GM12892 (cell line): Measurements from ENCODE around the gene B3GALNT2.
"Not testable (repeated sequence)": the region's sequence is repeated elsewhere in the genome, so short reads cannot be mapped to it uniquely, and the experiment has no call there.

Experiments used
- DNase-seq: peaks from one replicate; pipeline ENCODE4 v3.0.0; 2011; ENCODE audit not compliant: insufficient read length
- FAIRE-seq: peaks from 2 replicates; lab custom pipeline; 2011; peaks lifted over from hg19 to GRCh38; lab: Jason Lieb, UNC
- POLR2A ChIP-seq: IDR thresholded peaks from 2 replicates; pipeline ENCODE4 v1.6.1; 2011; ENCODE audit warnings: low read depth, low read length, control low read depth
- POLR2AphosphoS5 ChIP-seq: IDR thresholded peaks from 2 replicates; pipeline ENCODE4 v1.6.1; 2011; ENCODE audit warnings: low read depth, low read length, control low read depth
- TAF1 ChIP-seq: IDR thresholded peaks from 2 replicates; pipeline ENCODE4 v1.6.1; 2011; ENCODE audit warnings: low read depth, mild to moderate bottlenecking, control low read depth, low read length, borderline replicate concordance

B3GALNT2 gene

DNA sequence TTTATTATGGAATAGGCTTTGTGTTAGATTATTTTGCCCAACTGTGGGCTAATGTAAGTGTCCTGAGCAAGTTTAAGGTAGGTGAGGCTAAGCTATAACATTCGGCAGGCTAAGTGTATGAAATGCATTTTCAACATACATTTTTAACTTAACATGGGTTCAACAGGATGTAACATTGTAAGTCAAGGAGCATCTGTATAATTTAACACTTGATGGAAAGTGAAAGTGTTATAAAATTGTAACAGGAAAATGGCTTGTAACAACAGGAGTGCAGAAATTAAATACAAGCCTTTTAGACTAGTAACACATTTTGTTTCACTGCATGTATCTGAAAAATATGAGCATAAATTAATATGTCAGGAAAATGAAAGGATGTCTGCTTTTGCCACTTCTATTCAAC, 42.3 kb downstream of the B3GALNT2 start:
- DNase-seq (no peak), FAIRE-seq (peak; percentile 83)
- TF ChIP-seq POLR2A (no peak), TAF1 (no peak), POLR2AphosphoS5 (no peak)

GRCh38 chr1:235460770-235461169, 43.5 kb downstream of the B3GALNT2 start:
- TF ChIP-seq POLR2AphosphoS5: no peak
- no peak for TF ChIP-seq POLR2A
- TF ChIP-seq TAF1: no peak
- DNase-seq (no peak), FAIRE-seq (no peak)

- not testable (repeated sequence) for FAIRE-seq, DNase-seq
Observed at GRCh38 chr1:235457856-235458255, 46.4 kb downstream of the B3GALNT2 start.

GRCh38 chr1:235455823-235456222, 48.4 kb downstream of the B3GALNT2 start:
- DNase-seq (no peak), FAIRE-seq (no peak)
- no peak for TF ChIP-seq POLR2AphosphoS5

DNA sequence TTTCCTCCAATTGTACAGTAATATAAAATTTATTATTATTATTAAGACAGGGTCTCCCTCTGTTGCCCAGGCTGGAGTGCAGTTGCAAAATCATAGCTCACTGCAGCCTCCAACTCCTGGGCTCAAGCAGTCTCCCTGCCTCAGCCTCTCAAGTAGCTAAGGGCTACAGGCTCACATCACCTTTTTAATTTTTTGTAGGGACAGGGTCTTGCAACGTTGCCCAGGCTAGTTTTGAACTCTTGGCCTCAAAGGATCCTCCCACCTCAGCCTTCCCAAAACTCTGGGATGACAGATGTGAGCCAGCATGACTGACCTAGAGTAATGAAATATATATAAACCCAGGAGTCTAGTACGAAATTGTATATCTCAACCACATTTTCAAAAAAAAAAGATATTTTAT, 49.2 kb downstream of the B3GALNT2 start:
- no peak for FAIRE-seq
- TF ChIP-seq POLR2AphosphoS5: no peak
- TF ChIP-seq POLR2A: no peak
- TF ChIP-seq TAF1: no peak

DNA sequence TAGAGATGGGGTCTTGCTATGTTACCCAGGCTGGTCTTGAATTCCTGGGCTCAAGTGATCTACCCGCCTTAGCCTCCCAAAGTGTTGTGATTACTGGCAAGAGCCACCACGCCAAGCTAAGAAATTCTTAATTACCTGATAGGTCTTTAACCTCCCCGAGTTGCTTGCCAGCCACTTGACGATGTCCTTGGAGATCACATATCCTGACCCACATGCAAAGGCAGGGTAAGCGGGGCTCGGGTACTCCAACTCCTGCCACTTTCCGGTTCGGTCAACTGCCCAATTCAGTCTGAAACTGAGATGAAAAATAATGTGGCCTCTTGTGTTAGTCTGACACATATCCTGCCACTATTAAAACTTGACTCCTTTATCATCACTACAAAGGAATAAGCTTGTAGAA, 50.2 kb downstream of the B3GALNT2 start:
- TF ChIP-seq TAF1: no peak
- no peak for TF ChIP-seq POLR2A
- no peak for TF ChIP-seq POLR2AphosphoS5
- FAIRE-seq: no peak
- no peak for DNase-seq

More for the DNA sequence above, 49.2 kb downstream of the B3GALNT2 start:
- no peak for DNase-seq

DNA sequence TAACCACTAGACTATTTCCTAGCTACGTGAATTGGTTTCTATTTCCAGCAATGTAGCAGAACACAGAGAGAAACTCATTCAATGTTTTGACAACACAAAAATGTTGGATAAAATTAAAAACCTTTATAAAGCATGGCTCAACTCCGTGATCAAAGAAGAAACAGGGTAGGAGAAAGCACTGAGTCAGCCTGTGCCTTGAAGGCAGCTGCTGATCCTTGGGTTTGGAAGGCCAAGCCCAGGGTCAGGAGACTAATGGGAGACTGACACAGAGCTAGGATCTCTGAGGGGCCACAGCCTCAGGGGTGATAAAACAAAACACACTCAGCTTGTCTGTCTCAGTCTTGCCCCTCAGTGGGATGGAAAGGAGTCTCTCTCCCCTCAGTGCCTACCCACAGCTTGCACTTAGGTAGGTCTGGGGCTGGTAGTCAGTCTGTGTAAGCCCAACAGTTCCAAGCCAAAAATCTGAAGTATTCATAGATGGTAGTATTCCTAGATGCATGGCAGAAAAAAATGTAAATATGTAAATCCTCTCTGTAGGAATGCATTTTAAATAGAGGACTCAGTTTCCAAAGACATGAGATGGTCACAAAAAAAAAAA, 53.3 kb downstream of the B3GALNT2 start:
- FAIRE-seq: no peak
- TF ChIP-seq POLR2A (no peak), POLR2AphosphoS5 (no peak), TAF1 (no peak)
- no peak for DNase-seq

- DNase-seq (no peak), FAIRE-seq (no peak)
- TF ChIP-seq POLR2A: no peak
- TF ChIP-seq POLR2AphosphoS5: no peak
- no peak for TF ChIP-seq TAF1
Observed at GRCh38 chr1:235450433-235450832, 53.8 kb downstream of the B3GALNT2 start.

DNA sequence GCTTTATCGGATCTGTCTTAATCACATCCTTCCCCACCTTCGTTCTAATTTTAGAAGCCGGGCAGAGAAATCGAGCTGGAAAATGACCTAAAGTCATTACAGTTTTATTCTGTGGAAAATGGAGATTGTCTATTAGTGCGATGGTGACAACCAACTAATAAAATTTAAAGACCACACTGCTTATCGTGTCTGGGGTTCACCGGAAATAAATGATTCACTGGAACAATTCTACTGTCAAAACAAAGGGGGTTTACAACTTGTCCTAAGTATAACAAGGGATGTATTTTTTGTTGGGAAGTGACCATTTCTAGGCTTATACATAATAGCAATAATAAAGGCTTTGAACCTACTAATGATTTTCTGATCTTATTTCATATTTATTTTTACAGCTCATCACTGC, 55.6 kb downstream of the B3GALNT2 start:
- TF ChIP-seq POLR2AphosphoS5: no peak
- no peak for TF ChIP-seq POLR2A
- TF ChIP-seq TAF1: no peak
- FAIRE-seq: no peak
- DNase-seq: no peak

DNA sequence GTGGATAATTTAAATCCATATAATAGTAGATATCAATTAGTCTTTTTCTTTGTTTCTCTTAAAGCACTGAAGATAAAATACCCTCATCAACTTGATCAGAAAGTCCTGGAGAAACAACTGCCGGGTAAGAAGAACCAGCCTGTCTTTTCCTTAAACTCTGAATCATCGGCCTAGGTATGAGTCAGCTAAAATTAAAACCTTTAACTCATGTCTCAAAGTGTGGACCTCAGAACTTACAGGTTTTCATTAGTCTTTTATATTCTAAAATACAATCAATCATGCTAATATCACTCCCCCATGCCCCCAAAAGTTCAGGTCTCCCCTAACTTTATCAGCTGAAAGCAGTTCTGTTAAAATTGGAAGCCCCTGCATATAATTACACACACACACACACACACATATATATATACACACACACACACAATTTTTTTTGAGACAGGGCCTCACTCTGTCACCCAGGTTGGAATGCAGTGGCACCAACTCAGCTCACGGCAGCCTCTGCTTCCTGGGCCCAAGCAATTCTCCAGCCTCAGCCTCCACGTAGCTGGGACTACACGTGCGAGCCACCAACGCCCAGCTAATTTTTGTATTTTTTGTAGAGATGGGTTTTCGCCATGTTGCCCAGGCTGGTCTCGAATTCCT, 61.3 kb downstream of the B3GALNT2 start:
- no peak for FAIRE-seq
- DNase-seq: no peak

DNA sequence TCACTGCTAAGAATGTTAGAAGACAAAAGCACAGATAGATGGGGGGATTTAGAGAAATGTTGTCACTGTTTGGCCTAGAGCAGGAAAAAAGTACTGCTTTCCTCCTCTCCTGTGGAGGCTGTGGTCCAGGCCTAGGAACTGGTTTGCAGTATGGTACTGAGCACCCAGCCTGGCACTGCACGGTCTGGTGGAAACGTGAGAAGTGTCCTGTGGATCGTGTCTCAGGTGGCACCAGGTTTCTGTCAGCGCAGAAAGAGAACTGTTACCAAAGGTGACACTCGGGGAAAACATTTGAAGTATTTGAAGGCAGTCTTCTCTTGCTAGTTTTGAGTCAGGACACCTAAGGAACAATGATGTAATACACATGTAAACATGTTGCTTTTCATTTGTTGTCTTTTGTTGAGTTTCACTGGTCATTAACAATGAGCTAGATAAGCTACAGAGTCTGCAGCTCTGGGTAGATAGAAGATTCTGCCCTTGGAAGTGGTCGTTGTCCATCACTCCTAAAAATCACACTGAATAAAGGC, 63.0 kb downstream of the B3GALNT2 start:
- TF ChIP-seq POLR2AphosphoS5 (no peak), POLR2A (no peak), TAF1 (no peak)
- DNase-seq: no peak
- no peak for FAIRE-seq

More for the DNA sequence above, 61.3 kb downstream of the B3GALNT2 start:
- TF ChIP-seq TAF1: no peak
- TF ChIP-seq POLR2A: no peak
- no peak for TF ChIP-seq POLR2AphosphoS5

- no peak for DNase-seq
- FAIRE-seq: no peak
- no peak for TF ChIP-seq TAF1
Observed at GRCh38 chr1:235434001-235434400, 70.3 kb downstream of the B3GALNT2 start.
